RWPE1 (cell line): ENCODE measurements around the gene ACACB.
"Not testable (repeated sequence)": the region's sequence is repeated elsewhere in the genome, so short reads cannot be mapped to it uniquely, and the experiment has no call there.

Experiments used
- CTCF ChIA-PET: fragments of 350-600 bp; sonication (Branson Sonifier 250); formaldehyde crosslinking; extraction: SDS; loops from one replicate; lab custom pipeline; 2021; lab: Yijun Ruan, JAX
- POLR2A ChIA-PET: fragments of 400-600 bp; formaldehyde crosslinking; extraction: SDS; loops from one replicate; lab custom pipeline; 2020; ENCODE audit warnings: antibody characterized with exemption; ENCODE audit not compliant: low non-redundant PET; lab: Yijun Ruan, JAX
- DNase-seq: peaks from one replicate; pipeline ENCODE4 v3.0.0; 2012; ENCODE audit warnings: low spot score
- H3K27ac ChIP-seq: fragments of 450-650 bp; 2 replicates; pipeline ENCODE4 v1.5.1; 2017
- CTCF ChIP-seq: fragments of 450-650 bp; conservative IDR thresholded peaks from 2 replicates; pipeline ENCODE4 v1.5.1; 2017; ENCODE audit warnings: low read depth, mild to moderate bottlenecking

The ACACB gene

GRCh38 chr12:109170324-109170723, 53.9 kb downstream of the ACACB start:
- TF ChIP-seq CTCF, result no peak
- POLR2A ChIA-PET, result no interaction called here

GRCh38 chr12:109172787-109173186, 56.4 kb downstream of the ACACB start:
- H3K27ac ChIP-seq, POLR2A ChIA-PET, CTCF ChIA-PET, DNase-seq: not testable (repeated sequence)

More at GRCh38 chr12:109170324-109170723, 53.9 kb downstream of the ACACB start:
- no peak overlapping the region for H3K27ac ChIP-seq
- CTCF ChIA-PET, result interaction anchor here (0.6 kb wide), 1 partner anchor 224 kb away, joined by 3 read pairs; no protein-coding TSS in a partner anchor
- no peak for DNase-seq

- H3K27ac ChIP-seq, result no peak overlapping the region
- POLR2A ChIA-PET, result no interaction called here
- CTCF ChIA-PET, result no interaction called here
- no peak for DNase-seq
- no peak for TF ChIP-seq CTCF
Observed at GRCh38 chr12:109173443-109174240, 57.3 kb downstream of the ACACB start.

- POLR2A ChIA-PET, result no interaction called here
- no peak for DNase-seq
- no peak for TF ChIP-seq CTCF
- H3K27ac ChIP-seq, result no peak overlapping the region
- CTCF ChIA-PET, result no interaction called here
Observed at GRCh38 chr12:109174468-109174867, 58.1 kb downstream of the ACACB start.

GRCh38 chr12:109178532-109178931, 62.1 kb downstream of the ACACB start:
- CTCF ChIA-PET, result no interaction called here
- TF ChIP-seq CTCF, result no peak

GRCh38 chr12:109179927-109180326, 63.5 kb downstream of the ACACB start:
- no peak for TF ChIP-seq CTCF
- DNase-seq, result no peak
- no peak overlapping the region for H3K27ac ChIP-seq
- POLR2A ChIA-PET, result no interaction called here
- CTCF ChIA-PET, result interaction anchor here (0.7 kb wide), 1 partner anchor 665 kb away, joined by 3 read pairs; no protein-coding TSS in a partner anchor

More at GRCh38 chr12:109178532-109178931, 62.1 kb downstream of the ACACB start:
- no peak overlapping the region for H3K27ac ChIP-seq
- POLR2A ChIA-PET, result no interaction called here
- no peak for DNase-seq
